Sigmoid colon (tissue), 7 donors: ENCODE results near the gene SERINC3. TPM values are rescaled to one million over a fixed set of nuclear protein-coding genes. Genes with fewer than 3 reads are reported as not detected.

Experiments
- DNase-seq: peaks from one replicate; pipeline ENCODE4 v3.0.0-alpha.2; 2019
- H3K27ac ChIP-seq, 4 donors: fragments of 200-600 bp; sonication (generic); one replicate each; pipeline ENCODE4 v1.5.1; 2016 to 2019; ENCODE audit warnings: mild to moderate bottlenecking in 1 of 4
- H3K27me3 ChIP-seq, 3 donors: fragments of 200-600 bp; sonication (generic); one replicate each; pipeline ENCODE4 v1.5.1; 2019; ENCODE audit warnings: mild to moderate bottlenecking in 1 of 3
- H3K36me3 ChIP-seq, 4 donors: fragments of 200-600 bp; sonication (generic); one replicate each; pipeline ENCODE4 v1.5.1; 2016 to 2019
- H3K4me1 ChIP-seq, 4 donors: fragments of 200-600 bp; sonication (generic); one replicate each; pipeline ENCODE4 v1.5.1; 2017 to 2019
- H3K4me3 ChIP-seq, 4 donors: fragments of 200-600 bp; sonication (generic); one replicate each; pipeline ENCODE4 v1.5.1; 2017 to 2019; ENCODE audit warnings: mild to moderate bottlenecking in 2 of 4, moderate library complexity in 1 of 4
- H3K9me3 ChIP-seq, 4 donors: fragments of 200-600 bp in 3 of 4; sonication (generic) in 3 of 4; one replicate each; pipeline versions ENCODE4 v1.5.1 to v1.6.1; 2013 to 2019
- CTCF ChIP-seq, 4 experiments: fragments of 450-650 bp in 3 of 4; fragments of 200-600 bp in 1 of 4; IDR thresholded peaks; one replicate each; pipeline ENCODE4 v1.5.1; 2016 to 2019; ENCODE audit warnings: antibody characterized with exemption in 4 of 4, mild to moderate bottlenecking in 3 of 4, moderate library complexity in 2 of 4
- EP300 ChIP-seq, 4 donors: sonication (generic); formaldehyde crosslinking; IDR thresholded peaks; one replicate each; pipeline ENCODE4 v1.6.1; 2017; ENCODE audit warnings: antibody characterized with exemption in 4 of 4
- POLR2A ChIP-seq, 2 donors: fragments of 450-650 bp; IDR thresholded peaks; one replicate each; pipeline ENCODE4 v1.6.1; 2016; ENCODE audit warnings: antibody characterized with exemption in 2 of 2, mild to moderate bottlenecking in 2 of 2, moderate library complexity in 2 of 2
- POLR2AphosphoS5 ChIP-seq, 4 donors: sonication (generic); formaldehyde crosslinking; IDR thresholded peaks; one replicate each; pipeline ENCODE4 v1.6.1; 2017; ENCODE audit warnings: antibody characterized with exemption in 4 of 4
- WGBS, 2 donors: extraction: QIAGEN DNeasy Blood & Tissue Kit; methylation state at CpG; one replicate each; pipeline ENCODE4 v1.1.7; 2013; 5-methylcytosine and 5-hydroxymethylcytosine counted together
- intact Hi-C: fragments of 100-400 bp; cut with DNase I; formaldehyde crosslinking; loops from one replicate; pipeline ENCODE4 v1.15.1; 2023
- polyA plus RNA-seq, 3 donors: library from polyadenylated mRNA; stranded (reverse); fragments of 200-250 nt; gene quantifications; one replicate each; pipeline ENCODE4 v1.2.3, GENCODE V29; 2013
- total RNA-seq, 4 donors: library from RNA; depleted of rRNA; stranded (reverse); fragments of >200 nt; gene quantifications; one replicate each; pipeline ENCODE4 v1.1.0, GENCODE V29; 2016
- donor health status: healthy with polysubstance abuse.
- donor health status: Bipolar disorder and iron deficiency.
- donor health status: healthy.

SERINC3 gene
- total and polyA plus RNA-seq, 7 donors = 11.1 to 112 (median 75.9) TPM

GRCh38 chr20:44502968-44503367, 18.9 kb downstream of the SERINC3 start:
- no peaks in the 10 kb centered on the region for H3K4me1 ChIP-seq
- H3K4me3 ChIP-seq = no peak overlapping the region
- no peak for DNase-seq
- no peaks in the 10 kb centered on the region for H3K9me3 ChIP-seq
- H3K27me3 ChIP-seq = no peaks in the 10 kb centered on the region
- intact Hi-C loops = no loop called here
- no peak overlapping the region for H3K27ac ChIP-seq
- TF ChIP-seq EP300 (IDR thresholded peaks at IDR 0.05) (no peak), POLR2AphosphoS5 (IDR thresholded peaks at IDR 0.05) (no peak), POLR2A (IDR thresholded peaks at IDR 0.05) (no peak), CTCF (IDR thresholded peaks at IDR 0.05) (no peak)
- 96 to 100% methylated on average over 1 of the region's 1 CpG for WGBS, 2 donors
- peaks cover 45 to 100% (median 76%) of the 10 kb centered on the region in 4 donors for H3K36me3 ChIP-seq

GRCh38 chr20:44501448-44501847, 20.4 kb downstream of the SERINC3 start:
- intact Hi-C loops = no loop called here
- Histone ChIP-seq H3K4me1 (peaks cover 0 to 1% (median 0%) of the 10 kb centered on the region in 4 donors), H3K36me3 (peaks cover 37 to 100% (median 81%) of the 10 kb centered on the region in 4 donors), H3K27me3 (no peaks in the 10 kb centered on the region), H3K27ac (no peak overlapping the region), H3K9me3 (no peaks in the 10 kb centered on the region), H3K4me3 (no peak overlapping the region)
- 96% methylated on average over 5 of the region's 5 CpGs for WGBS, 2 donors
- no peak for TF ChIP-seq EP300 (IDR thresholded peaks at IDR 0.05)
- TF ChIP-seq CTCF (IDR thresholded peaks at IDR 0.05) = no peak
- TF ChIP-seq POLR2A (IDR thresholded peaks at IDR 0.05) = no peak
- TF ChIP-seq POLR2AphosphoS5 (IDR thresholded peaks at IDR 0.05) = no peak
- DNase-seq = no peak

GRCh38 chr20:44500221-44500620, 21.6 kb downstream of the SERINC3 start:
- H3K9me3 ChIP-seq = no peaks in the 10 kb centered on the region
- peaks cover 0 to 7% (median 2%) of the 10 kb centered on the region in 4 donors for H3K4me1 ChIP-seq
- no peak for DNase-seq
- intact Hi-C loops = no loop called here
- H3K36me3 ChIP-seq = peaks cover 32 to 100% (median 82%) of the 10 kb centered on the region in 4 donors
- WGBS, 2 donors = 92% methylated on average over 3 of the region's 3 CpGs
- no peaks in the 10 kb centered on the region for H3K27me3 ChIP-seq
- no peak overlapping the region for H3K4me3 ChIP-seq
- TF ChIP-seq CTCF (IDR thresholded peaks at IDR 0.05) = no peak
- no peak for TF ChIP-seq EP300 (IDR thresholded peaks at IDR 0.05)
- TF ChIP-seq POLR2AphosphoS5 (IDR thresholded peaks at IDR 0.05) = no peak
- no peak for TF ChIP-seq POLR2A (IDR thresholded peaks at IDR 0.05)
- H3K27ac ChIP-seq = no peak overlapping the region

GRCh38 chr20:44497761-44498160, 24.1 kb downstream of the SERINC3 start:
- H3K4me1 ChIP-seq = peaks cover 0 to 7% (median 2%) of the 10 kb centered on the region in 4 donors
- no peaks in the 10 kb centered on the region for H3K27me3 ChIP-seq
- WGBS, 2 donors = 79 to 84% methylated on average over 3 of the region's 3 CpGs
- intact Hi-C loops = no loop called here
- TF ChIP-seq EP300 (IDR thresholded peaks at IDR 0.05) (no peak), CTCF (IDR thresholded peaks at IDR 0.05) (no peak), POLR2AphosphoS5 (IDR thresholded peaks at IDR 0.05) (no peak), POLR2A (IDR thresholded peaks at IDR 0.05) (no peak)
- peaks cover 33 to 100% (median 66%) of the 10 kb centered on the region in 4 donors for H3K36me3 ChIP-seq
- no peak for DNase-seq
- no peaks in the 10 kb centered on the region for H3K9me3 ChIP-seq
- H3K4me3 ChIP-seq = no peak overlapping the region
- no peak overlapping the region for H3K27ac ChIP-seq

GRCh38 chr20:44496976-44497375, 24.9 kb downstream of the SERINC3 start:
- intact Hi-C loops = no loop called here
- TF ChIP-seq POLR2A (IDR thresholded peaks at IDR 0.05) (no peak), EP300 (IDR thresholded peaks at IDR 0.05) (no peak), POLR2AphosphoS5 (IDR thresholded peaks at IDR 0.05) (no peak), CTCF (IDR thresholded peaks at IDR 0.05) (no peak)
- 83 to 90% methylated on average over 3 of the region's 3 CpGs for WGBS, 2 donors
- Histone ChIP-seq H3K27me3 (no peaks in the 10 kb centered on the region), H3K4me1 (peaks cover 0 to 7% (median 2%) of the 10 kb centered on the region in 4 donors), H3K4me3 (no peak overlapping the region), H3K36me3 (peaks cover 31 to 100% (median 63%) of the 10 kb centered on the region in 4 donors), H3K9me3 (no peaks in the 10 kb centered on the region), H3K27ac (peak overlapping the region in 1 of 4 donors; percentile 67)
- peak; percentile 35 for DNase-seq
